G401 (cell line): Measurements from ENCODE around the gene CLDN24. TPM values are rescaled to one million over a fixed set of nuclear protein-coding genes. Genes with fewer than 3 reads are reported as not detected.

Source experiments
- DNase-seq: peaks from one replicate; pipeline ENCODE4 v3.0.0-alpha.2; 2015; ENCODE audit warnings: low spot score
- in situ Hi-C: cut with HindIII; loops from 2 replicates; pipeline ENCODE4 v1.10.0; 2016; ENCODE audit warnings: low sequenced_read_pairs, mixed read lengths
- total RNA-seq: library from RNA; depleted of rRNA; stranded (reverse); fragments of >200 nt; shearing (Covaris generic); gene quantifications from 2 replicates; pipeline ENCODE4 v1.2.3, GENCODE V29; 2014; rRNA removed

CLDN24 gene
- not detected in 2 replicates for total RNA-seq

DNA sequence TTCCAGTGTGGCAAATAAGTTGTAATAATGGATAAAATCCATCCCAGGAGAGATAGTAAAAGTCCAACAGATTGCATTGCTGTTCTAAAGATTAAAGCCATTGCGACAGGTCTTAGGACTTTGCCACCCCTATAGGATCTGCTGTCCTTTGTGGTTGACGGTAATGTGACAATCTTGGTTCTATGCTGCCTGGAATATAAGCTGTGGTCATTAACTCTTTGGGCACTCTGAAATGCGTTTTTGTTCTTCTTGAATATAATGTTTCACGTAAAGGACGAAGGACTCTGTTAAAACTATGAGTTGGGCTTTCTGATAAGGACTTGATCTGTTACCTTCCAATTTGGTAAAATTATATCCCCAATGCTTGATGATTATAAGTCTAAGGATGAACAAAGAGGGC, at the start of gene CLDN24:
TSS of gene CLDN24 (minus strand) at position 101 of the 400 bp plus-strand sequence. CDS start at position 101, 0 bp downstream.
- in situ Hi-C loops, result no loop called here
- DNase-seq, result no peak

DNA sequence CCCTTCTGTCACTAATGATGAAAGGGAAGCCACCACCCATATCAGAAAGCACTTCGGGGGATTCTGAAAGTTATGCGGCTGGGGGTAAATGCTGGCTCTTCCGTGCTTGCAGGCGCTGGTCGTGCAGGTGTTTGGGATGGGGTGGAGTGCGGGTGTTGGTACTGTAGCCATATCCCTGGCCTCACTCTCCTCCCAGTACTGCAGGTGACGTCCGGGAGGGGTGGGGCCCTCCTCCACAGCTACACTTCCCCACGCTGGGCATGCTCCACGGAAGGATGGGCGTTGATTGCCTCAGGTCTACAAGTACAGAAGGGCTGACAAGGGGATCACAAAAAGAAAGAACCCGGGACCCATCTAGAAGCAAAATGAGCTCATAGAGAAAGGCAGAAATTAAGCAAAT, 48.6 kb upstream of the CLDN24 start:
- in situ Hi-C loops, result no loop called here
- no peak for DNase-seq

DNA sequence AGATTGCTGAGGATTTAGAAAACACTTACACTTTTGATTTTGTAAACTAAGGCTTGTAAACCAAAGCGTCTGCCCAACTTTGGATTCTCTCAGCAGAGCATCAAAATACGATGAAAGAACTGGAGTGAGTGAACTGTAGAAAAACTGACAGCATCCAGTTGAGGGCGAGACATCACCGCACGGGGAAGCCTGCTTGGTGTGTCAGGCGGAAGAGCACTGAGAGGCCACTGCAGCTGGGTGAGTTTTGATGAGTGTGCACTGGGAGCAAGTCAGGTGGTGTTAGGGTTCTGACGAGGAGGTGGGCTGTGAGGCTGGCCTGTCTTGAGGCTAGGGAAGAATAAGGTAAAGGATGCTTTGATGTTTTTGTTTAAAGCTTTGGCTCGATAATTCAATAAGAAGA, 46.8 kb upstream of the CLDN24 start:
- in situ Hi-C loops, result no loop called here
- no peak for DNase-seq

DNA sequence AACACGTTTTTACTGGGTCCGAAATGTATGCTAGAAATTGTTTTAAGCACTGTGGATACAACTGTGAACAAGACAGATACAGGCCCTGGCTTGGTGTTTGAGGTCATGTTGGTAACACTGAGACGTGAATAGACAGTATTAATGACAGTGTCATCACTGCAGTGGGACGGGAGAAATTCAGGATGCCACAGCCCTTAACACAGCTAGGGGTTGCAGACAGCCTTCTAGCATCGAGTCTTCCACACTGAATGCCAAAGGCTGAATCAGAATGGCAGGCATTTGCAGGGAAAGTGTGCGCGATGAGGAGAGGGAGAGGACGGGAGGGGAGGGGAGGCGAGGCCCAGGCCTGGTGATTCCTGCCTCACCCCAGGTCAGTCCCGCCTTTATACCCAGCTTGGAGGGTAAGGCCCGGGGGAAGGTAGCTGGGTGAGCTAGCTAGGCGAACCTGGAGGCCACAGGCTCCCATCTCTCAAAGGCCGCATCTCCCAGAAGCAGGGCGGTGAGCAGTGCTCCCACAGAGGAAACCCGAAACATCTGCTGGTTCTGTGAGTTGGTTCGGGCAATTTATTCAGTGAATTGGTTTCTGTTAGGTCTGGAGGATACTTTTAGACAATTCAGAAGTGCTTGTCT, 44.1 kb upstream of the CLDN24 start:
- DNase-seq, result no peak
- in situ Hi-C loops, result no loop called here

DNA sequence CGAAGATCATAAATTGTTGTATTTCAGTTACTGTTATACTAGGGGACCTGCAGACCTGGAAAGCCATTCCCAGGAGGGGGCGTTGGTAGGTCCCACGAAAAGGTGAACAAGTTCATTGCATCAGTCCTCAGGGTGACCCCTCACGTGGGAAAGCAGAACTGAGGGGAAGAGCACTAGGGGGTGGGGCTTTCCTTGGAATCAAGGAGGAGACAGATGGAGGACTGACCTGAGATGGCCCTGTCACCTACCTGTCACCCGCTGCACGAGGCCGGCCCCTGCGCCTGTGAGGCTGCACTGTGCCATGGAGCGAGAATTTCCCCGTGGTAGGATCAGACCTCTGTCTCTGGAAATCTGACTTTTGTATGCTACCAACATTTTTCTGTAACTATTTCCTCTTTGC, 41.8 kb upstream of the CLDN24 start:
- DNase-seq, result no peak
- in situ Hi-C loops, result no loop called here

DNA sequence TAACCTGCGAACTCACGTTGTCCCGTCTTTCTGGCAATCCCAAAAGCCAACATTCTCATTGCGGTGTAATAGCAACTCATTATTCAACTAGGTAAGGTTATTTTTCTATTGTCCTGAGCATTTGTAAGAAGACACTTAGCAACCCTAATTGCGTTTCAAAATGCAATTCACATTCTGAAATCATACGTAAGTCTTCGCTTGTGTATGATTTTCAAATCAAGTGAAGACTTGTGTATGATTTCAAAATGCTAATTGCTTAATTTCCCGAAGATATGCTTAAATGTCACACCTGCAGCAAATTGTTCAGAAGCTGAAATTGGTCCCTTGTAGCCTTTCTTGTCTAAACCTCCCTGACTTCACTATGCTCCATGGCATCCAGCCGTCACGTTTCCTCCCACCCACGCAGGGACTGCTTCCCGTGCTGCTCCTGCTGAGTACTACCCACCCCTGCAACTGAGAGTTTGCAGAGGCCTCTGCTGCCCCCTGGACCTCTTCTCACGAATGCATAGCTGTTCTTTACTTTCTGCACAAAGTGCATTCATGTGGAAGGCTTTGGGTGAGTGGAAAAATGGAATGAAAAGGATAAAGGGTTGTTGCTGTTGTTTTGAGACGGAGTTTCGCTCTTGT, 40.8 kb upstream of the CLDN24 start:
- in situ Hi-C loops, result no loop called here
- no peak for DNase-seq

DNA sequence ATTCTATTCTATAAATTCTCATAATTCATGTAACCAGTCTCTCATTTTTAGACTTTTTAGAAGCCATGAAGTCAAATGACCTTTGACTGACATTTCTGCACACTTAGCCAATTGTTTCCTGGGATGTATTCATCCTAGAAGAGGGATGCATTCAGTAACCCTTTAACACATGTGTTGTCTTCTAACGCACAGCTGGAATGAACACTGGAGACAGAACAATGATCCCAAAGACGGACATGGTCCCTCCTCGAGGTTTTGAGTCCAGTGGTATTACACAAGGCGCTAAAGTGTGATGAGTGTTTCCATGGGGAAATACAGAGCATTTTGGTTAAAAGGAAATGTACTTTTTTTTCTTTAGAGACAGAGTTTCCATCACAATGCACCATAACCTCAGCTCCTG, 39.8 kb upstream of the CLDN24 start:
- in situ Hi-C loops, result no loop called here
- no peak for DNase-seq

DNA sequence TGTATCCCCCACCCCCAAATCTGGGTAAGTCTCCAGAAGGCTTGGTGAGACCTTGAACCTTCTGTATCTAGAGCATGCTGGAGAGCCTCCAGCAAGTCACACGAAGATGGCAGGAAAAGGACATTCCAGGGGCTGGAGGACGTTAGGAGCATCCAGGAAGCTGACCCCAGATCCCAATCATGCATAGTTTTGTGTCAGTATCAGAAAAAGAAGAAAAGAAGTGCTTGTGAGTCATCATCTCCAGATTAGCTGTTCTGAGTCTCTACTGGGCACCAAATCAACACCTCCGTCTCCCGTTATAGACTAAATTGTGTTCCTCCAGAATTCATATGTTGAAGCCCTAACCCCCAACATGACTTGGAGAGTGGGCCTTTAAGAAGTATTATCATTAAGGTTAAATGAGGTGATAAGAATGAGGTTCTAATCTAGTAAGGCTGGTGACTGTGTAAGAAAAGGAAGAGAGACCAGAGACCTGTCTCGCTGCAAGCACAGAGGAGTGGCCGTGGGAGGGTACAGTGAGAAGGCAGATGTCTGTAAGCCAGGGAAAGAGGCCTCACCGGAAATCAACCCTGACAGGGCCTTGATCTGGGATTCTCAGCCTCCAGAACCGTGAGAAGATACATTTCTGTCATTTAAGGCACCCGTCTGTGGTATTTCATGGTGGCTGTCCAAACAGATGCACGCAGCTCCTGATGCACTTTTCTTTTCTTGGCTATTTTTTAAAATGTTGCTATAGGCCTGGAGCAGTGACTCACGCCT, 38.1 kb upstream of the CLDN24 start:
- DNase-seq, result no peak
- in situ Hi-C loops, result no loop called here

DNA sequence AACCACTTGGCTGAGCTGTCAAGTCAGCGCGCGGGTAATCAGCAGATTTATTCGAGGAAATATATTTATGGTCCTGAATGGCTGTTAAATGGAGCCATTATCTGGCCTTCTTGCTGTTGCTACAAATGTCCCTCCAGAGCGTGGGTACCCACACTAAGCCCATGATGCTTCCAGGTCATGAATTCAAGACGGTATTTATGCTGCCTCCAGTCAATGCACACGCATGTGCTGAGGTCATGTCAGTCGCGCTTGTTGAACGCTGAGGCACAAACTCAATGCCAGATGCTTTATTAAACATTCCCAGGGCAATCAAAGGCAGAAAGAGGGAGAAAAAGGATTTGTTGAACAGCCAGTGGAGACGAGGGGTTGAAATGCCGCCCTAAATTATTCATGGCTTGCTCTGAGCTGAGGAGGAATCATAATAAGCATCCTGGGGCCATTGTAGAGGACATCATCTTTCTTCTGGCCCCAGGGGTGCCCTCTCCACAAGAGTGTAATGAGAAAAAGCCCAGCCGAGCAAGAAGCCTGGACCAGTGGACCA, 36.1 kb upstream of the CLDN24 start:
- in situ Hi-C loops, result no loop called here
- no peak for DNase-seq

DNA sequence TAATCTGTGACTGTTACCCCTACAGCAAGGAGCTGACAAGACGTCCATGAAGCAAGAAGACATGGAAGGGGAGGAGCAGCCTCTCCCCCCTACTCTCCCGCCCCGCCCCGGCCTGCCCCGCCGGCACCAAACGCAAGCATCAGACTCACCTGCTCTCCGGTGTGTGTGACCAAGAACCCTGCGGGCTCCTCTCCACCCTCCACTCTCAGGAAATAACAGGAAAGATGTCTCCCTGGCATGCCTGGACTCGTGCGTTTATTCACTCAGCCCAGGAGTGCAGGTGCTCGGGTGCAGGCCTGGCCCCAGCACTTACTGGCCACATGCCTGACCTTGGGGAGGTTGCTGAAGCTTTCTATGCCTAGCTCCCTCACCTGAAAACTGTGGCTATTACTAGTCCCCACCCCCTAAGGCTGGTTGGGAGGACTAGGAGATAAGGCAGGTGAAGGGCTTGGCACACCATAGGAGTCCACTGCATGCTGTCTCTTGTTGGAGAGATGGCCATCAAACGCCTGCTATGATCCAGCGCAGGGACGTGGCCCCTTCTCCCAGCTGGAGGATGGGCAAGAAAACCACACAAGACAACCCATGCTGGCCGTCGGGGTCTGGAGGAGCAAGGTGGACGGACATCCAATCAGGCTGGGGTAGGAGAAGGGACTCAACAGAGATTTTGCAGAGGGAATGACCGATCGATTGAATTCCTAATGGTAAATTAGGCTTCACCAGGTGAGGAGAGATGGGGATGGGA, 34.9 kb upstream of the CLDN24 start:
- no peak for DNase-seq
- in situ Hi-C loops, result no loop called here

DNA sequence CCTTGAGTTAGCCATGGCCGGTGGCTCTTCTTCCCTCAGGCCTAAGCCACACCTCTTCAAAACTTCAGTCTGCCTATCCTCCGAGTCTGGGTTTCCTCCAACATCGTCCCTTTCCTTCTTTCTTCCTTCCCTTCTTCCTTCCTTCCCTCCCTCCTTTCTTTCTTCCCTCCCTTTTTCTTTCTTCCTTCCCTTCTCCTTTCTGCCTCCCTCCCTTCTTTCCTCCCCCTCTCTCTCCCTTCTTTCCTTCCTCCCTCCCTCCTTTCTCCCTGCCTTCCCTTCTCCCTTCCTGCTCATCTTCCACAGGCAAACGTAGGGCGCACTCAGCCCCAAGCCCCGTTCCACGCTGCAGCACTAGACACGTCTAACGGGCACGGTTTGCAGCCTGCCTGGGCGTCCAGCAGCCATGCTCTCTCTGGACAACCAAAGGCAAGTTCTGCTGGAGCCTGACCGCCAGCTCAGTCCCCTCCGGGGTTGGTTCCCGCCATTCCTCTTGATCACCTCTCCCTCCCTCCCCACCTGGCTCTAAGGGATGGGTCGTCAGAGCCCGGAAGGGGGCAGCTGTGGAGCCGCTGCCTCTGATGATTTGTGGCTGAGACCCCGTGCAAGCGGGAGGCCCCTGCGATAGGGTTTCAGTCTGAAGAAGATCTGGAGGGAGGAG, 34.1 kb upstream of the CLDN24 start:
- in situ Hi-C loops, result no loop called here
- no peak for DNase-seq

DNA sequence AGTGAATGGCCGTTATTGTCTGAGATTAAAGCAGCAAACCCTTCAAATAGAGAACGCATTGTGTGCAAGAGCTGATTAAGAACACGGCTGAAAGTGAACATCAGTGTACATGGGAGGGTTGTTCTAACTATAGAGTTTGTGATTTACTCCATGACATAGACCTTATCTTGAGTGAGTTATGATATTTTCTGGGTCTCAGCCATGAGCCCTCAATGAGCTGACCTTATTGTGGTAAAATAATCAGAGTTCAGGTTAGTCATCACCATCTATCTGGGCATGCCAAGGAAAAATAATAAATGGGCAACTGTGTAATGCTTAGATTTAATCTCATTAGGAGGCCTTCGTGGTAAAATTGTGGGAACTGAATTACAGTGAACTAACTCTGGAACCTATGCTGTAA, 33.2 kb upstream of the CLDN24 start:
- in situ Hi-C loops, result no loop called here
- DNase-seq, result no peak

DNA sequence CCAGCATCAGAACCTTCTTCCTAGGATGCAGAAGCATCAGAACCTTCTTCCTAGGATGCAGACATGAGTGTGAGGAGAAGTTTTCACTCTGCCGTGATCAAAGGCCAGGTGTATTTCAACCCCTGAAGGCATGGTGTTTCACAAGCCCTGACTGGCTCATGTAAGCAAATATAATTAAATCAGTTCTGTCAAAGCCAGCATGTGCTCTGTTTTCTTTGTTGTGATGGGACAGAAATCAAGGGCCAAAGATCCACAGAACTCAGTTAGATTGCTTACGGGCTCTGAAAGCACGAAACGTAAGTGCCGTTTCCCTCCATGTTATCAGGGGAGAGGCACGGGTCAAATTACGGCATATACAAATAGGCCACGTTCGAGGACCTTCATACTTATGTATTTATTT, 32.0 kb upstream of the CLDN24 start:
- in situ Hi-C loops, result no loop called here
- DNase-seq, result no peak

DNA sequence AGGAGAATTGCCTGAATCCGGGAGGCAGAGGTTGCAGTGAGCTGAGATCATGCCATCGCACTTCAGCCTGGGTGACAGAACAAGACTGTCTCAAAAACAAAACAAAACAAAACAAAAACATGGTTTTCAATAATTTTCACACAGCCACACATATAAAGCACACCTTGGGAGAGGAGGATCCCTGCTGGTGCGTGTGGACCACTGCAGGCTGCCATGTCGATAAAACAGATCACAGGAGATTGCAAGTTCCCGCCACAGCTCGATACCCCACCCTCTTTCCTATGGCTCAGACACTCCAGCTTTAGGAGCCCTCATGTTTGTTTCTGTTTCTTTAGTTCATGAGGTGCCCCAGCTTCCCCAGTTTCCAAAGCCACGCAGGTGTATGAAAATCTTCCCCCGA, 31.3 kb upstream of the CLDN24 start:
- DNase-seq, result no peak
- in situ Hi-C loops, result no loop called here

DNA sequence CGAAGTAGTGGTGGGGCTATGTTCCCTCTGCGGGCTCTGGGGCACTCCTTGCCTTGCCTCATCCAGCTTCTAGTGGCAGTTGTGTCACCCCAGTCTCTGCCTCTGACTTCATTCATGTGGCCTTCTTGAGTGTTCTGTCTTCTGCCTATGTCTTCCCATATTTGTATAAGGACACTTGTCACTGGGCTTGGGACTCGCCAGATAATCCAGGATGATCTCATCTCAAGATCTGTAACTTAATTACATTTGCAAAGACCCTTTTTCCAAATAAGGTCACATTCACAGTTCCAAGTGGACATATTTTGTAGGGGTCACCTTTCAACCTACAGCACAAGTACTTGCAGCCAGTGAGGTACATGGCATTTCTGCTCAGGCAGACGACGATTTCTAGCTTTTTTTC, 30.3 kb upstream of the CLDN24 start:
- in situ Hi-C loops, result no loop called here
- no peak for DNase-seq

DNA sequence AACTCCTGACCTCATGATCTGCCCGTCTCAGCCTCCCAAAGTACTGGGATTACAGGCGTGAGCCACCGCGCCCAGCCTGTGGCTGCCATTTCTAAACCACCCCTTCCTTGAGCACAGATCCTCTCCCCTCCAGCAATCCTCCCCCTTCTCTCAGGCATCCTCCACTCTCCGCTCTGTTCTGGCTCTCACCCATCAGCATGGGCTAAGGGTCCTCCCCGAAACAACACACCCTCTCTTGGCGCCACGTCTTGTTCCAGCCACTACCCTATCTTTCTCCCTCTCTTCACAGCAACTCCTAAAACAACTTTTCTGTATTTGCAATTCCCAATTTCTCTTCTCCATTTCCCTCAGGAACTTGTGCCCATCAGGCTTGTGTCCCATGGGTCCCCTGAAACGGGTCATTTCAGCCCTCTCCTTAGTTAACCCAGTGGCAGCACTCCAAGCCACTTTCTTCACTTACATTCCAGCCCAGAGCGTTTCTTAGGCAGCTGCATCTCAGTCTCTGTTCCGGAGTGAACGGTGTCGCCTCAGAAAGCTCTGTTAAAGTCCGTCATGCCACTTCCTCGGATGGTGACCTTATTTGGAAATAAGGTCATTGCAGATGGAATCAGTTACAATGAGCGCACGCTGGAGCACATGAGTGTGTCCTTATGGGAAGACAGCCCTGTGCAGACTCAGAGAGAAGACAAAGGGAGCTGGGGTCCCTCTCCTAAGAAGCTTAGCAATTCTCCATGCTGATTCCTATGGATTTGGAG, 28.3 kb upstream of the CLDN24 start:
- DNase-seq, result no peak
- in situ Hi-C loops, result no loop called here

DNA sequence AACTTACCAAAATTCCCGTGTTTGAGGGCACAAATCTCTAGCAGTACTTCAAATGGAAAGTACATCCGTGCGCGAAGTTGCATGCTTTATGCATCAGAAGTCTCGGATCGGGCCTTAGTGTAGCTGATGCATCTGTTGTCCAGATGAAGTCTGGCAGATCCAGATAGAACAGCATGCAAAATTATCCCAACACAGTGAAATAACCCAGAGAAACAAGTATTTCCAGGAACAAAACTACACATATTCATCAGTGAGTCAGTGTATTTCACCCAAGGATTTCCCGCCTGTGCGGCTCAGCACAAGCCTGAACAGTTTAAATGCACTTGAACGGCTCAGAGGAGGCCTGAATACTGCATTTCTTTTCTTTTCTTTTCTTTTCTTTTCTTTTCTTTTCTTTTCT, 27.4 kb upstream of the CLDN24 start:
- in situ Hi-C loops, result no loop called here
- DNase-seq, result no peak
